Stimulated activated CD4-positive, alpha-beta T cell treated with anti-CD3 and anti-CD28 coated beads, TNF-alpha, amount 100 ng/mL, for 1 hour (primary cell): ENCODE results near the gene CDC14B.
A peak's percentile ranks its signal among the peaks of the same experiment; 100 is the strongest.
"Not testable (repeated sequence)": the region's sequence is repeated elsewhere in the genome, so short reads cannot be mapped to it uniquely, and the experiment has no call there.

Experiments used
- DNase-seq, 3 donors: peaks; one replicate each; pipeline ENCODE4 v3.0.0-alpha.2; 2020; ENCODE audit warnings: low read depth in 3 of 3, low spot score in 1 of 3

Gene CDC14B

GRCh38 chr9:96587338-96588315, 32.0 kb downstream of the CDC14B start:
- no peak for DNase-seq

GRCh38 chr9:96585426-96585825, 34.2 kb downstream of the CDC14B start:
- no peak for DNase-seq

GRCh38 chr9:96582199-96582598, 37.4 kb downstream of the CDC14B start:
- not testable (repeated sequence) for DNase-seq

- no peak for DNase-seq
These were observed 37.9 kb downstream of the CDC14B start for GRCh38 chr9:96581786-96582185.

- DNase-seq = no peak
These were observed 38.3 kb downstream of the CDC14B start for GRCh38 chr9:96581301-96581700.

- DNase-seq = no peak
These were observed 44.7 kb downstream of the CDC14B start for GRCh38 chr9:96574931-96575351.

- no peak for DNase-seq
These were observed 45.2 kb downstream of the CDC14B start for GRCh38 chr9:96574455-96574854.

- peak in 1 of 3 donors; percentile 4 for DNase-seq
These were observed 52.4 kb downstream of the CDC14B start for GRCh38 chr9:96567203-96567700.

- peak; percentile 45 to 50 (median 47) for DNase-seq
These were observed 53.0 kb downstream of the CDC14B start for GRCh38 chr9:96566498-96567202.

GRCh38 chr9:96565671-96566497, 53.8 kb downstream of the CDC14B start:
- no peak for DNase-seq

GRCh38 chr9:96564217-96564616, 55.4 kb downstream of the CDC14B start:
- DNase-seq = no peak

- no peak for DNase-seq
These were observed 60.2 kb downstream of the CDC14B start for GRCh38 chr9:96559339-96559943.

GRCh38 chr9:96557921-96558320, 61.7 kb downstream of the CDC14B start:
- DNase-seq = no peak

- no peak for DNase-seq
These were observed 62.8 kb downstream of the CDC14B start for GRCh38 chr9:96556701-96557461.

GRCh38 chr9:96555567-96556386, 63.9 kb downstream of the CDC14B start:
- DNase-seq = no peak

- DNase-seq = no peak
These were observed 64.7 kb downstream of the CDC14B start for GRCh38 chr9:96554801-96555566.

- DNase-seq = no peak
These were observed 65.3 kb downstream of the CDC14B start for GRCh38 chr9:96554326-96554725.

GRCh38 chr9:96553070-96553469, 66.6 kb downstream of the CDC14B start:
- DNase-seq = no peak
